Fibroblast of skin of right quadriceps (primary cell): ENCODE measurements around the gene LAMB2.

Experiments used
- DNase-seq: peaks from one replicate; pipeline ENCODE4 v3.0.0-alpha.2; 2013

The LAMB2 gene

GRCh38 chr3:49161197-49161596 is 28.3 kb upstream of the LAMB2 start:
- no peak for DNase-seq

- no peak for DNase-seq
Observed at GRCh38 chr3:49158792-49159191, 25.9 kb upstream of the LAMB2 start.

GRCh38 chr3:49158103-49158709 is 25.4 kb upstream of the LAMB2 start:
- no peak for DNase-seq

GRCh38 chr3:49157289-49157688 is 24.4 kb upstream of the LAMB2 start:
- DNase-seq, result no peak

- DNase-seq, result no peak
Observed at GRCh38 chr3:49153349-49153912, 20.6 kb upstream of the LAMB2 start.

- no peak for DNase-seq
Observed at GRCh38 chr3:49151610-49152009, 18.8 kb upstream of the LAMB2 start.

GRCh38 chr3:49148159-49148558 is 15.3 kb upstream of the LAMB2 start:
- no peak for DNase-seq

- DNase-seq, result no peak
Observed at GRCh38 chr3:49140080-49140479, 7.2 kb upstream of the LAMB2 start.

- no peak for DNase-seq
Observed at GRCh38 chr3:49135499-49135898, 2.6 kb upstream of the LAMB2 start.

- DNase-seq, result no peak
Observed at GRCh38 chr3:49134471-49135265, 1.8 kb upstream of the LAMB2 start.

GRCh38 chr3:49133226-49133951 is 539 bp upstream of the LAMB2 start:
- peak; percentile 92 for DNase-seq

- DNase-seq, result no peak
Observed at GRCh38 chr3:49132073-49132436, 795 bp downstream of the LAMB2 start.

GRCh38 chr3:49131576-49131975 is 1.3 kb downstream of the LAMB2 start:
- no peak for DNase-seq

- DNase-seq, result no peak
Observed at GRCh38 chr3:49131040-49131439, 1.8 kb downstream of the LAMB2 start.

GRCh38 chr3:49124991-49125670 is 7.7 kb downstream of the LAMB2 start:
- no peak for DNase-seq

GRCh38 chr3:49124203-49124602 is 8.6 kb downstream of the LAMB2 start:
- no peak for DNase-seq

GRCh38 chr3:49123687-49124086 is 9.2 kb downstream of the LAMB2 start:
- no peak for DNase-seq

GRCh38 chr3:49122886-49123545 is 9.8 kb downstream of the LAMB2 start:
- DNase-seq, result no peak

GRCh38 chr3:49122451-49122850 is 10.4 kb downstream of the LAMB2 start:
- DNase-seq, result no peak

- no peak for DNase-seq
Observed at GRCh38 chr3:49122022-49122421, 10.8 kb downstream of the LAMB2 start.

GRCh38 chr3:49121132-49121736 is 11.6 kb downstream of the LAMB2 start:
- no peak for DNase-seq
